Mucosa of gallbladder (tissue), 1 donor: Measurements from ENCODE around the gene KIAA1671. TPM values are rescaled to one million over a fixed set of nuclear protein-coding genes. Genes with fewer than 3 reads are reported as not detected.
"Not testable (repeated sequence)": the region's sequence is repeated elsewhere in the genome, so short reads cannot be mapped to it uniquely, and the experiment has no call there.

ENCODE experiments used
- DNase-seq: peaks from one replicate; pipeline ENCODE4 v3.0.0-alpha.2; 2020; ENCODE audit warnings: low spot score
- total RNA-seq: library from RNA; stranded (reverse); gene quantifications from one replicate; pipeline ENCODE4 v1.2.1, GENCODE V29; 2021
- donor health status: DM: no; HTN: no; CAD: no.

Gene KIAA1671
- total RNA-seq, 1 donor from 2014 or later = 85.5 TPM

DNA sequence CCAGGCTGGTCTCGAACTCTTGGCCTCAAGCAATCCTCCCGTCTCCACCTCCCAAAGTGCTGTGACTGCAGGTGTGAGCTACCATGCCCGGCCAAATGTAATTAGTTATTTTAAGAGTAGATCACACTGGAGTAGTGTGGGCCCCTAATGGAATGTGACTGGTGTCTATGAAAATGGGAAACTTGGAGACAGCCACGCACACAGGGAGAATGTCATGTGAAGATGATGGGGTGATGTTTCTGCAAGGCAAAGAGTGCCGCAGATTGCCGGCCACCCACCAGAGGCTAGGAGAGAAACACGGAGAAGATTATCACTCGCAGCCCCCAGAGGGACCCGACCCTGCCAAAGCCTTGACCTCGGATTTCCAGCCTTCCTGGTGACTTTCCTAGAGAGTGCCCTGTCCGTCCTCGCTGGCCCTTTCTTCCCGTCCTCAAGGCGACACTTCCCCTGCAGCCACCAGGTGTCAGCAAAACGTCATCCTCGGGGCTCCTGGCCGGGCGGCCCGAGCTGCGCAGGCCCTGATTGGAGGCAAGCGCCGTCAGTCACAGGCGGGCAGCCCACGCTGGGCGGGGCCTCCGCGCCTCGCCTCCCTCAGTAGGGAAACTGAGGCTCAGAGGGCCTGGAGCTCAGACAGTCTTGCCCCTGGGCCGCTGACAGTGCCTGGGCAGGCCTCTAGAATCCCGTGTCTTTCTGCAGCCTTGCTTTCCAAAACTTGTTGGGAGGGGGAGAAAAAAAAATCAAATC lies 283.2 kb downstream of the KIAA1671 start:
- DNase-seq = peak; percentile 80

DNA sequence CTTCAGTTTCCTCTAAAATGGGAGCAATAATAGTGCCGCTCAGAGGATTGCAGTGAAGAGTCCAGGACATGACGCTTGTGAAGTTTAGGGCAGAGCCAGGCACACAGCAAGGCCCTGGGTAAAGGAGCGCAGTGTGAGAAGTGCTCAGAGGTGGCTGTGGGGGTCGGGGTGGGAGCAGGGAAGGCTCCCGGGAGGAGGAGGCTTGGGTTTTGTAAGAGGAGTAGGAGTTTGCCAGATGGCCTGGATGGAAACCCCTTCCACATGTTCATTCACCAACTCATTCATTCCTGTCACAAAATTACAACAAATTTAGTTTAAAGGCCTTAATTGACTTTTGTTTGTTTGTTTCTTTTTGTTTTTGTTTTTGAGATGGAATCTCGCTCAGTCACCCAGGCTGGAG lies 283.9 kb downstream of the KIAA1671 start:
- no peak for DNase-seq

DNA sequence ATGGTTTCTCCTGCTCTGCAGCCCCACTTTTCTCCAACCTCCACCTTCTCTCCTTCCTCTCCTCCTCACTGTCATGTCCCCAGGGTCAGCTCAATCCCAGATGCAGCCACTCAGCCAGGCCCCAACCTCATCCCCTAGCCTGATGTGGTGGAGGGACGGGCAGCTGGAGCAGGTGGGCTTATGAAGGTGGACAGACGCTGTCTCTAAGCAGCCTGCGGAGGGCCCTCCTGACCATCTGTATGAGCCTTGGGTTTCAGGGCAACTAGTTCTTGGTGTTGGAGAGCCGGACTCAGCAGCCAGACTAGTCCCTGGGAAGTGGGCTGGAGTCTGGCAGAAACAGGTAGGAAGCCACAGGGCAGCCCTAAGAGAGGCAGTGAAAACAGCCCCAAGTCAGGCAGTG lies 285.0 kb downstream of the KIAA1671 start:
- DNase-seq = no peak

DNA sequence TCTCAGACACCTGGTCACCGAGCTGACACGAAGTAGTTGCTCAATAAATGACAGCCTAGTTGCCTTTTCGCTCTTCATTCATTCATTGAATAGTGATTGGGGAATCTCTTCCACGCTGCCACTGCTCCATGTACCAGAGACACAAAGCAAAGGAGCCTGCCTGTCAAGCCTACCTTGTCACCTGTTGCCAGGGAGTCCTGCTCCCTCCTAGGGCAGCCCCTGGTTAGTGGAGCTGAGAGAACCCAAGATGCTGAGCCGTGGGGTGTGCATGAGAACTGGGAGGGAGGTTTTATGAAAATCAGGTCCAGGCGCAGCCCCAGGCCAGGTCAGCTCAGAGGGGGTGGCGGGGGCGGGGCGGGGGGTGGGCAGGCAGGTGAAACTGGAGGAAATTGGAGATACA lies 285.5 kb downstream of the KIAA1671 start:
- not testable (repeated sequence) for DNase-seq

Other genes with a start within 250 kb of the KIAA1671 start
- gene PIWIL3, start 178.0 kb upstream of the KIAA1671 start, total RNA-seq = not detected
- 6.8 TPM for gene SGSM1, start 146.5 kb upstream of the KIAA1671 start, total RNA-seq
- gene LHFPL7, start 6.0 kb upstream of the KIAA1671 start, total RNA-seq = not detected
- gene CRYBB3, start 247.1 kb downstream of the KIAA1671 start, total RNA-seq = 1.4 TPM